GM10266 (cell line): ENCODE data around the gene ARHGAP8.

Experiments
- DNase-seq: peaks from one replicate; pipeline ENCODE4 v3.0.0; 2012; ENCODE audit errors: extremely low spot score
- CTCF ChIP-seq: IDR thresholded peaks from 2 replicates; pipeline ENCODE4 v1.5.1; 2012; ENCODE audit warnings: mild to moderate bottlenecking, low read depth; ENCODE audit not compliant: control insufficient read depth, insufficient read depth; ENCODE audit errors: missing control alignments

Gene ARHGAP8

GRCh38 chr22:44707752-44708151, 44.6 kb upstream of the ARHGAP8 start:
- DNase-seq = no peak
- no peak for TF ChIP-seq CTCF

- no peak for TF ChIP-seq CTCF
- DNase-seq = no peak
Measured at GRCh38 chr22:44709881-44710392, 42.4 kb upstream of the ARHGAP8 start.

GRCh38 chr22:44710474-44711240, 41.7 kb upstream of the ARHGAP8 start:
- no peak for TF ChIP-seq CTCF
- DNase-seq = no peak

GRCh38 chr22:44711241-44711560, 41.2 kb upstream of the ARHGAP8 start:
- no peak for DNase-seq
- no peak for TF ChIP-seq CTCF

- no peak for DNase-seq
- no peak for TF ChIP-seq CTCF
Measured at GRCh38 chr22:44711690-44712555, 40.5 kb upstream of the ARHGAP8 start.

DNA sequence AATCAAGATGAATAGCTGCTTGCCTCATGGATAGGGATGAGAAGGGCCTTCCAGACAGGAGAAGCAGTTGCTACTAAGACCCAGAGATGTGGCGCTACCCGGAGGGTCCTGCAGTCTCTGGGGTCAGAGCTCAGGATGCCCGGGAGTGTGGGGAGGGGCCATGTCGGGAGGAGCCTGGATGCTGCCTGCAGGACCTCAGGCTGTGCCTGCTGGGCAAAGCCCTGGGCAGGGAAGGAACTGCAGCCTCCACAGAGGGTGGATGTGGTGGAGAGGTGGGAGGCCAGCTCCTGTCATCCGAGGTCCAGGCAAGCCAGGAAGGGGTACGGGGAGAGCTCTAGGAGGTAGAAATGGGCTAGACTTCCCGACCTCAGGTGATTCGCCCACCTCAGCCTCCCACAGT, 39.4 kb upstream of the ARHGAP8 start:
- TF ChIP-seq CTCF = no peak
- no peak for DNase-seq
